Right atrium auricular region (tissue), 2 donors: Measurements from ENCODE around the gene KDM6B. TPM values are rescaled to one million over a fixed set of nuclear protein-coding genes. Genes with fewer than 3 reads are reported as not detected.
"Not testable (repeated sequence)": the region's sequence is repeated elsewhere in the genome, so short reads cannot be mapped to it uniquely, and the experiment has no call there.

Experiments
- DNase-seq: peaks from one replicate; pipeline ENCODE4 v3.0.0-alpha.2; 2019; ENCODE audit warnings: low spot score
- H3K27ac ChIP-seq, 2 donors: fragments of 200-600 bp; sonication (generic); 1 replicate in 1 of 2; 2 replicates in 1 of 2; pipeline ENCODE4 v1.5.1; 2016 to 2019
- H3K27me3 ChIP-seq, 2 donors: fragments of 200-600 bp; sonication (generic); one replicate each; pipeline versions ENCODE4 v1.5.1 to v1.6.0; 2017 to 2019
- H3K36me3 ChIP-seq: fragments of 200-600 bp; sonication (generic); one replicate; pipeline ENCODE4 v1.5.1; 2016
- H3K4me1 ChIP-seq, 2 donors: fragments of 200-600 bp; sonication (generic); one replicate each; pipeline versions ENCODE4 v1.5.1 to v1.6.0; 2017 to 2019
- H3K4me3 ChIP-seq, 2 donors: fragments of 200-600 bp; sonication (generic); 1 replicate in 1 of 2; 2 replicates in 1 of 2; pipeline ENCODE4 v1.5.1; 2017 to 2019; ENCODE audit warnings: mild to moderate bottlenecking in 1 of 2, moderate library complexity in 1 of 2
- H3K9me3 ChIP-seq, 2 donors: fragments of 200-600 bp; sonication (generic); one replicate each; pipeline ENCODE4 v1.5.1; 2019
- CTCF ChIP-seq, 2 donors: fragments of 200-600 bp; sonication (generic); IDR thresholded peaks; one replicate each; pipeline ENCODE4 v1.5.1; 2019; ENCODE audit warnings: antibody characterized with exemption in 2 of 2
- total RNA-seq, 2 donors: library from RNA; depleted of rRNA; stranded (reverse); fragments of >200 nt; gene quantifications; one replicate each; pipeline ENCODE4 v1.1.0, GENCODE V29; 2016

KDM6B gene
- total RNA-seq, 2 donors from 2014 or later, result 11.0 to 11.1 TPM

GRCh38 chr17:7856811-7857712, 23.0 kb downstream of the KDM6B start, which contains the start of gene NAA38:
Gene NAA38, minus strand, starts transcription at chr17:7857559. Its CDS starts 96 bp downstream, at chr17:7857463.
- Histone ChIP-seq H3K9me3 (no peaks in the 10 kb centered on the region), H3K4me3 (peak within 1 kb of the TSS; percentile 62 to 64), H3K27ac (peak within 1 kb of the TSS; percentile 90 to 98), H3K36me3 (peaks cover 19% of the 10 kb centered on the region), H3K27me3 (no peaks in the 10 kb centered on the region), H3K4me1 (peaks cover 0 to 47% of the 10 kb centered on the region in 2 donors)
- peak in 1 of 2 donors; percentile 74 for TF ChIP-seq CTCF (IDR thresholded peaks at IDR 0.05)
- peak; percentile 98 for DNase-seq

GRCh38 chr17:7857713-7858521, 23.9 kb downstream of the KDM6B start, which contains the start of gene CYB5D1:
Gene CYB5D1, plus strand, starts transcription at chr17:7858003. Its CDS starts 132 bp downstream, at chr17:7858135.
- no peak for TF ChIP-seq CTCF (IDR thresholded peaks at IDR 0.05)
- peak within 1 kb of the TSS; percentile 90 to 98 for H3K27ac ChIP-seq
- no peaks in the 10 kb centered on the region for H3K9me3 ChIP-seq
- peaks cover 0 to 42% of the 10 kb centered on the region in 2 donors for H3K4me1 ChIP-seq
- peak within 1 kb of the TSS; percentile 62 to 64 for H3K4me3 ChIP-seq
- DNase-seq, result peak; percentile 97
- H3K36me3 ChIP-seq, result peaks cover 10% of the 10 kb centered on the region
- no peaks in the 10 kb centered on the region for H3K27me3 ChIP-seq

- Histone ChIP-seq H3K27me3 (no peaks in the 10 kb centered on the region), H3K4me3 (peak overlapping the region; percentile 62 to 64), H3K27ac (peak overlapping the region; percentile 90 to 98), H3K36me3 (peaks cover 5% of the 10 kb centered on the region), H3K9me3 (no peaks in the 10 kb centered on the region), H3K4me1 (peaks cover 0 to 42% of the 10 kb centered on the region in 2 donors)
- peak in 1 of 2 donors; percentile 58 for TF ChIP-seq CTCF (IDR thresholded peaks at IDR 0.05)
- DNase-seq, result no peak
Observed at GRCh38 chr17:7858522-7858810, 24.4 kb downstream of the KDM6B start.

GRCh38 chr17:7859028-7859427, 25.0 kb downstream of the KDM6B start:
- no peaks in the 10 kb centered on the region for H3K36me3 ChIP-seq
- no peak for DNase-seq
- peaks cover 0 to 42% of the 10 kb centered on the region in 2 donors for H3K4me1 ChIP-seq
- H3K27ac ChIP-seq, result peak overlapping the region in 1 of 2 donors; percentile 90
- no peak overlapping the region for H3K4me3 ChIP-seq
- TF ChIP-seq CTCF (IDR thresholded peaks at IDR 0.05), result no peak
- H3K27me3 ChIP-seq, result no peaks in the 10 kb centered on the region
- H3K9me3 ChIP-seq, result no peaks in the 10 kb centered on the region

- peak; percentile 84 to 87 for TF ChIP-seq CTCF (IDR thresholded peaks at IDR 0.05)
- DNase-seq, result no peak
- Histone ChIP-seq H3K36me3 (no peaks in the 10 kb centered on the region), H3K4me1 (peaks cover 0 to 15% of the 10 kb centered on the region in 2 donors), H3K9me3 (no peaks in the 10 kb centered on the region), H3K27ac (no peak overlapping the region), H3K27me3 (no peaks in the 10 kb centered on the region), H3K4me3 (no peak overlapping the region)
Observed at GRCh38 chr17:7862692-7863437, 28.8 kb downstream of the KDM6B start.

- not testable (repeated sequence) for H3K36me3 ChIP-seq, H3K27ac ChIP-seq, DNase-seq, H3K27me3 ChIP-seq, H3K4me3 ChIP-seq, H3K4me1 ChIP-seq, H3K9me3 ChIP-seq
Observed at GRCh38 chr17:7864384-7864783, 30.4 kb downstream of the KDM6B start.
